A673 (cell line): Measurements from ENCODE around the gene RIPOR3.

Experiments
- EZH2 ChIP-seq: fragments of 200-600 bp; sonication (generic); IDR thresholded peaks from 2 replicates; pipeline ENCODE4 v1.6.1; 2017; ENCODE audit warnings: borderline replicate concordance, low read depth, mild to moderate bottlenecking, mixed read lengths, antibody characterized with exemption, low read length; ENCODE audit not compliant: poor library complexity, severe bottlenecking
- TF ChIP-seq, protein P1 (sequence below): fragments of 300-800, 200-600 bp; sonication (generic); conservative IDR thresholded peaks from 2 replicates; pipeline ENCODE4 v1.5.1; 2017; ENCODE audit warnings: low read depth, mild to moderate bottlenecking, antibody characterized with exemption, low read length, moderate library complexity, mixed read lengths

DNA sequence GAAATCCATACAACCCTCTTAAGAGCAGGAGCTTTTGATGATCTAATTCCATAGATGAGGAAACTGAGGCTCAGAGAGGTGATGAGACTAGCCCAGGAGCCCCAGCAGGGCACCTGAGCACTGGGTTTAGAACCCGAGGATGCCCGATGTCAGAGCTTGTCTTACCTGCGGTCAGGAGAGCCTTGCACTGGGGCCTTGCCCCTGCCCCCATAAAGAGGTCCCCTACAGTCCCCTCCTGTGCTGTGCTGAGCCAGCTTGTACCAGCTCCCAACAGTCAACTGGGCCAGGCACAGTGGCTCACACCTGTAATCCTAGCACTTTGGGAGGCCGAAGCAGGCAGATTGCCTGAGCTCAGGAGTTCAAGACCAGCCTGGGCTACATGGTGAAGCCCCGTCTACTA is 58.6 kb downstream of the RIPOR3 start:
- TF ChIP-seq, protein P1, sequence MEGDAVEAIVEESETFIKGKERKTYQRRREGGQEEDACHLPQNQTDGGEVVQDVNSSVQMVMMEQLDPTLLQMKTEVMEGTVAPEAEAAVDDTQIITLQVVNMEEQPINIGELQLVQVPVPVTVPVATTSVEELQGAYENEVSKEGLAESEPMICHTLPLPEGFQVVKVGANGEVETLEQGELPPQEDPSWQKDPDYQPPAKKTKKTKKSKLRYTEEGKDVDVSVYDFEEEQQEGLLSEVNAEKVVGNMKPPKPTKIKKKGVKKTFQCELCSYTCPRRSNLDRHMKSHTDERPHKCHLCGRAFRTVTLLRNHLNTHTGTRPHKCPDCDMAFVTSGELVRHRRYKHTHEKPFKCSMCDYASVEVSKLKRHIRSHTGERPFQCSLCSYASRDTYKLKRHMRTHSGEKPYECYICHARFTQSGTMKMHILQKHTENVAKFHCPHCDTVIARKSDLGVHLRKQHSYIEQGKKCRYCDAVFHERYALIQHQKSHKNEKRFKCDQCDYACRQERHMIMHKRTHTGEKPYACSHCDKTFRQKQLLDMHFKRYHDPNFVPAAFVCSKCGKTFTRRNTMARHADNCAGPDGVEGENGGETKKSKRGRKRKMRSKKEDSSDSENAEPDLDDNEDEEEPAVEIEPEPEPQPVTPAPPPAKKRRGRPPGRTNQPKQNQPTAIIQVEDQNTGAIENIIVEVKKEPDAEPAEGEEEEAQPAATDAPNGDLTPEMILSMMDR: no peak
- no peak for TF ChIP-seq EZH2
